ENCODE data around the gene DUS1L.

DUS1L gene

DNA sequence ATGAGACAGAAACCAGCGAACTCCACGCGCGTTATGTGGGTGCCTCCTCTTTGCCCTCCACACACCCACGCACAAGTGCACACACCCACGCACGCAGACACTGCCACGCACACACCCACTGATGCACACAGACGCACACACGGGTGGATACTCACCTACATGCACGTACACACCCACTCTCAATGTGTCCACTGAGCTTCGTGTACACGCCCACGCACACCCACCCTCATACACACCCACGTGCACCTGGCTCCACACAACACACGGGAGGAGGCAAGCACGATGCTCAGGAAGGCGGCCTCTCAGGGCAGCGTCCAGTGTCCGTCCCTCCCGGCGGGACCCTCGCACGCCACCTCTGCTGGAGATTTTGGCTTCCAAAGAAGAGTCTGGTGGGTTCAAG is 18.2 kb downstream of the DUS1L start:
- H4K20me1 ChIP-seq (ENCODE audit: insufficient read depth, low read length): no peaks in the 10 kb centered on the region
- no peaks in the 10 kb centered on the region for H3F3A ChIP-seq (ENCODE audit: insufficient read depth, low read length)
- H3K27me3 ChIP-seq (replicated peaks; ENCODE audit: insufficient read depth, low read length): no peaks in the 10 kb centered on the region
- H3K4me1 ChIP-seq (ENCODE audit: low read length): no peaks in the 10 kb centered on the region
- H2AFZ ChIP-seq (ENCODE audit: low read length): no peak overlapping the region
- no peaks in the 10 kb centered on the region for H3K9me3 ChIP-seq (replicated peaks; ENCODE audit: insufficient read depth, low read length)
- no peaks in the 10 kb centered on the region for H3K9me2 ChIP-seq (replicated peaks; ENCODE audit: insufficient read depth, low read length)
- H3K36me3 ChIP-seq (replicated peaks; ENCODE audit: insufficient read depth, low read length): no peaks in the 10 kb centered on the region; the same call in 1 of the 2 replicates
- DNase-seq: no peak
- H3K4me2 ChIP-seq (ENCODE audit: low read depth, low read length): no peak overlapping the region
- H3K9ac ChIP-seq (ENCODE audit: low read length): no peak overlapping the region
- peaks cover 8% of the 10 kb centered on the region for H3K79me2 ChIP-seq (ENCODE audit: low read length)
- H3K27ac ChIP-seq (ENCODE audit: low read length): no peak overlapping the region
- TF ChIP-seq CTCF (IDR thresholded peaks at IDR 0.05; ENCODE audit: low read length): no peak
- no peak for TF ChIP-seq EZH2phosphoT487 (IDR thresholded peaks at IDR 0.05; ENCODE audit: low read length)
- TF ChIP-seq EZH2 (optimal IDR thresholded peaks at IDR 0.05; ENCODE audit: low read depth, low read length): no peak
- no peak overlapping the region for H3K4me3 ChIP-seq (ENCODE audit: low read length)

- no peak overlapping the region for H3K4me3 ChIP-seq (ENCODE audit: low read length)
- TF ChIP-seq CTCF (IDR thresholded peaks at IDR 0.05; ENCODE audit: low read length) (no peak), EZH2phosphoT487 (IDR thresholded peaks at IDR 0.05; ENCODE audit: low read length) (no peak), EZH2 (optimal IDR thresholded peaks at IDR 0.05; ENCODE audit: low read depth, low read length) (no peak)
- no peak overlapping the region for H2AFZ ChIP-seq (ENCODE audit: low read length)
- no peaks in the 10 kb centered on the region for H3K9me3 ChIP-seq (replicated peaks; ENCODE audit: insufficient read depth, low read length)
- H3K9me2 ChIP-seq (replicated peaks; ENCODE audit: insufficient read depth, low read length): no peaks in the 10 kb centered on the region
- H3F3A ChIP-seq (ENCODE audit: insufficient read depth, low read length): no peaks in the 10 kb centered on the region
- H3K9ac ChIP-seq (ENCODE audit: low read length): no peak overlapping the region
- H3K4me1 ChIP-seq (ENCODE audit: low read length): no peaks in the 10 kb centered on the region
- no peak overlapping the region for H3K4me2 ChIP-seq (ENCODE audit: low read depth, low read length)
- peaks cover 4% of the 10 kb centered on the region; the same call in 1 of the 2 replicates for H3K79me2 ChIP-seq (ENCODE audit: low read length)
- H3K27ac ChIP-seq (ENCODE audit: low read length): no peak overlapping the region
- no peak for DNase-seq
- H3K27me3 ChIP-seq (replicated peaks; ENCODE audit: insufficient read depth, low read length): no peaks in the 10 kb centered on the region
- H4K20me1 ChIP-seq (ENCODE audit: insufficient read depth, low read length): no peaks in the 10 kb centered on the region
- no peaks in the 10 kb centered on the region; the same call in 1 of the 2 replicates for H3K36me3 ChIP-seq (replicated peaks; ENCODE audit: insufficient read depth, low read length)
Measured at GRCh38 chr17:82046903-82047302, 18.7 kb downstream of the DUS1L start.

DNA sequence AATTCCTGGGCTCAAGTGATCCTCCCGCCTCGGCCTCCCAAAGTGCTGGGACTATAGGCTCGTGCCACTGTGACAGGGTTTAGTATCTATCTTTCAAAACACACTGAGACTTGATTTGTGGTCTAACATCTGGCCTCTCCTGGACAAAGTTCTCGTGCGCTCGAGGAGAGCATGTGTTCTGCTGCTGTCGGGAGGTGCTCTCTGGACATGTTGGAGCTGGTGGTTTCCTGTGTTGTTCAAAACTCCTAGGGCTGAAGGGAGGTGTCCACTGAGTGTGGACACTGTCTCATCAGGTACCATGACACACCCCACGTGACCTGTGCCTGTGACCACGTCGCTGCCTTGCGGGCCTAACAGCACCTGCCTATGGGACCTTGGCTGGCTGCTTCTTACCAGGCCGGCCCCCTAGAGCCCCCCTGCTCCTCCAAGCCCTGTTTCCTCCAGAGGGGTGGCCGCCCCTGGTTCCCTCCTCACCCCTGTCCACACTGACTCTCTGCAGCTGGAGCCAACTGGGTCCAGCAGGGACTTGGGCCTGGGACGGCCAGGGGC is 19.6 kb downstream of the DUS1L start:
- H3K9ac ChIP-seq (ENCODE audit: low read length): no peak overlapping the region
- H3K27me3 ChIP-seq (replicated peaks; ENCODE audit: insufficient read depth, low read length): 0 out of 2 replicates have a peak, but pooled peaks cover 4% of the 10 kb centered on the region
- H4K20me1 ChIP-seq (ENCODE audit: insufficient read depth, low read length): no peaks in the 10 kb centered on the region
- DNase-seq: no peak
- no peak overlapping the region for H3K27ac ChIP-seq (ENCODE audit: low read length)
- H3K9me2 ChIP-seq (replicated peaks; ENCODE audit: insufficient read depth, low read length): no peaks in the 10 kb centered on the region
- no peak overlapping the region for H3K4me3 ChIP-seq (ENCODE audit: low read length)
- no peak for TF ChIP-seq EZH2 (optimal IDR thresholded peaks at IDR 0.05; ENCODE audit: low read depth, low read length)
- TF ChIP-seq CTCF (IDR thresholded peaks at IDR 0.05; ENCODE audit: low read length): no peak
- TF ChIP-seq EZH2phosphoT487 (IDR thresholded peaks at IDR 0.05; ENCODE audit: low read length): no peak
- no peaks in the 10 kb centered on the region; the same call in 1 of the 2 replicates for H3K36me3 ChIP-seq (replicated peaks; ENCODE audit: insufficient read depth, low read length)
- no peaks in the 10 kb centered on the region for H3K4me1 ChIP-seq (ENCODE audit: low read length)
- H3F3A ChIP-seq (ENCODE audit: insufficient read depth, low read length): no peaks in the 10 kb centered on the region
- H3K79me2 ChIP-seq (ENCODE audit: low read length): peaks cover 3% of the 10 kb centered on the region; the same call in 1 of the 2 replicates
- H2AFZ ChIP-seq (ENCODE audit: low read length): no peak overlapping the region
- no peaks in the 10 kb centered on the region for H3K9me3 ChIP-seq (replicated peaks; ENCODE audit: insufficient read depth, low read length)
- no peak overlapping the region for H3K4me2 ChIP-seq (ENCODE audit: low read depth, low read length)
